IPS-15b (cell line): ENCODE data around the gene CXCR5.
A peak's percentile ranks its signal among the peaks of the same experiment; 100 is the strongest.

Experiments
- H3K27me3 ChIP-seq: one replicate; pipeline ENCODE4 v1.6.1; 2013; ENCODE audit warnings: low read length; ENCODE audit not compliant: control insufficient read depth, insufficient read depth
- H3K36me3 ChIP-seq: one replicate; pipeline ENCODE4 v1.6.1; 2013; ENCODE audit warnings: low read length; ENCODE audit not compliant: control insufficient read depth, insufficient read depth
- H3K4me1 ChIP-seq: one replicate; pipeline ENCODE4 v1.6.1; 2013; ENCODE audit warnings: mild to moderate bottlenecking, low read length; ENCODE audit not compliant: control insufficient read depth, insufficient read depth
- H3K4me3 ChIP-seq: one replicate; pipeline ENCODE4 v1.5.1; 2013; ENCODE audit warnings: low read depth, low read length
- H3K9ac ChIP-seq: one replicate; pipeline ENCODE4 v1.6.1; 2013; ENCODE audit warnings: low read depth, mild to moderate bottlenecking, low read length
- H3K9me3 ChIP-seq: one replicate; pipeline ENCODE4 v1.6.1; 2013; ENCODE audit warnings: mild to moderate bottlenecking, low read length; ENCODE audit not compliant: control insufficient read depth, insufficient read depth

The CXCR5 gene

GRCh38 chr11:118900535-118901384, 17.1 kb downstream of the CXCR5 start:
- Histone ChIP-seq H3K27me3 (no peaks in the 10 kb centered on the region), H3K36me3 (peaks cover 63% of the 10 kb centered on the region), H3K9ac (no peak overlapping the region), H3K4me1 (peaks cover 2% of the 10 kb centered on the region), H3K9me3 (no peaks in the 10 kb centered on the region), H3K4me3 (no peak overlapping the region)

GRCh38 chr11:118901494-118902335, 18.0 kb downstream of the CXCR5 start:
- Histone ChIP-seq H3K36me3 (peaks cover 68% of the 10 kb centered on the region), H3K9ac (no peak overlapping the region), H3K9me3 (no peaks in the 10 kb centered on the region), H3K27me3 (no peaks in the 10 kb centered on the region), H3K4me3 (no peak overlapping the region), H3K4me1 (no peaks in the 10 kb centered on the region)

- Histone ChIP-seq H3K36me3 (peaks cover 73% of the 10 kb centered on the region), H3K27me3 (no peaks in the 10 kb centered on the region), H3K9me3 (no peaks in the 10 kb centered on the region), H3K9ac (no peak overlapping the region), H3K4me1 (peaks cover 3% of the 10 kb centered on the region), H3K4me3 (no peak overlapping the region)
Measured at GRCh38 chr11:118902336-118903203, 18.9 kb downstream of the CXCR5 start.

GRCh38 chr11:118903204-118904015, 19.7 kb downstream of the CXCR5 start:
- H3K9me3 ChIP-seq: no peaks in the 10 kb centered on the region
- peaks cover 8% of the 10 kb centered on the region for H3K4me1 ChIP-seq
- no peak overlapping the region for H3K4me3 ChIP-seq
- H3K9ac ChIP-seq: no peak overlapping the region
- H3K27me3 ChIP-seq: no peaks in the 10 kb centered on the region
- peaks cover 77% of the 10 kb centered on the region for H3K36me3 ChIP-seq

- peaks cover 39% of the 10 kb centered on the region for H3K36me3 ChIP-seq
- peak overlapping the region; percentile 23 for H3K4me3 ChIP-seq
- no peak overlapping the region for H3K9ac ChIP-seq
- H3K4me1 ChIP-seq: peaks cover 14% of the 10 kb centered on the region
- no peaks in the 10 kb centered on the region for H3K9me3 ChIP-seq
- no peaks in the 10 kb centered on the region for H3K27me3 ChIP-seq
Measured at GRCh38 chr11:118907051-118908042, 23.7 kb downstream of the CXCR5 start.

GRCh38 chr11:118908264-118908663, 24.6 kb downstream of the CXCR5 start:
- Histone ChIP-seq H3K4me3 (peak overlapping the region; percentile 23), H3K9ac (no peak overlapping the region), H3K27me3 (no peaks in the 10 kb centered on the region), H3K9me3 (no peaks in the 10 kb centered on the region), H3K4me1 (peaks cover 21% of the 10 kb centered on the region), H3K36me3 (peaks cover 36% of the 10 kb centered on the region)

GRCh38 chr11:118908901-118909618, 25.4 kb downstream of the CXCR5 start:
- H3K4me3 ChIP-seq: peak overlapping the region; percentile 72
- peak overlapping the region; percentile 76 for H3K9ac ChIP-seq
- peaks cover 29% of the 10 kb centered on the region for H3K36me3 ChIP-seq
- no peaks in the 10 kb centered on the region for H3K9me3 ChIP-seq
- peaks cover 26% of the 10 kb centered on the region for H3K4me1 ChIP-seq
- no peaks in the 10 kb centered on the region for H3K27me3 ChIP-seq

- Histone ChIP-seq H3K9me3 (no peaks in the 10 kb centered on the region), H3K4me3 (peak overlapping the region; percentile 72), H3K9ac (peak overlapping the region; percentile 76), H3K36me3 (peaks cover 23% of the 10 kb centered on the region), H3K4me1 (peaks cover 26% of the 10 kb centered on the region), H3K27me3 (no peaks in the 10 kb centered on the region)
Measured at GRCh38 chr11:118909619-118910308, 26.1 kb downstream of the CXCR5 start.

GRCh38 chr11:118910309-118911112, 26.8 kb downstream of the CXCR5 start:
- Histone ChIP-seq H3K4me1 (peaks cover 28% of the 10 kb centered on the region), H3K9ac (peak overlapping the region; percentile 76), H3K4me3 (peak overlapping the region; percentile 72)

More at GRCh38 chr11:118910309-118911112, 26.8 kb downstream of the CXCR5 start:
- Histone ChIP-seq H3K27me3 (no peaks in the 10 kb centered on the region), H3K36me3 (peaks cover 21% of the 10 kb centered on the region), H3K9me3 (no peaks in the 10 kb centered on the region)
